Ammon's horn (tissue), 1 donor: ENCODE measurements around the gene MTRF1L.
A peak's percentile ranks its signal among the peaks of the same experiment; 100 is the strongest.
"Not testable (repeated sequence)": the region's sequence is repeated elsewhere in the genome, so short reads cannot be mapped to it uniquely, and the experiment has no call there.

Experiments used
- DNase-seq: peaks from one replicate; pipeline ENCODE4 v3.0.0-alpha.2; 2016; ENCODE audit warnings: low spot score

MTRF1L gene

GRCh38 chr6:152969688-152970418 is 32.7 kb downstream of the MTRF1L start:
- DNase-seq: no peak

DNA sequence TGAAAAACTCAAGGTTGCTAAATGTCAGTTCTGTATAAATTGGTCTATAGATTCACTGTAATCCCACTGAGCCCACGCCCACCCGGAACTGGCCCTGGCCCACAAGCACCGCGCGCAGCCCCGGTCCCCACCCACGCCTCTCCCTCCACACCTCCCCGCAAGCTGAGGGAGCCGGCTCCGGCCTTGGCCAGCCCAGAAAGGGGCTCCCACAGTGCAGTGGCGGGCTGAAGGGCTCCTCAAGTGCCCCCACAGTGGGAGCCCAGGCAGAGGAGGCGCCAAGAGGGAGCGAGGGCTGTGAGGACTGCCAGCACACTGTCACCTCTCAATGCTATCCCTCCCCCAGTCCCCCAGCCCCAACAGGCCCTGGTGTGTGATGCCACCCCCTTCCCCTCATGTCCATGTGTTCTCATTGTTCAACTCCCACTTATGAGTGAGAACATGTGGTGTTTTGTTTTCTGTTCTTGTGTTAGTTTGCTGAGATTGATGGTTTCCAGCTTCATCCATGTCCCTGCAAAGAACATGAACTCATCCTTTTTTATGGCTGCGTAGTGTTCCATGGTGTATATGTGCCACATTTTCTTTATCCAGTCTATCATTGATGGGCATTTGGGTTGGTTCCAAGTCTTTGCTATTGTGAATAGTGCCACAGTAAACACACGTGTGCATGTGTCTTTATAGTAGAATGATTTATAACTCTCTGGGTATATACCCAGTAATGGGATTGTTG is 36.2 kb downstream of the MTRF1L start:
- not testable (repeated sequence) for DNase-seq

GRCh38 chr6:152959333-152959732 is 43.2 kb downstream of the MTRF1L start:
- DNase-seq: no peak

GRCh38 chr6:152957796-152958195 is 44.7 kb downstream of the MTRF1L start:
- no peak for DNase-seq

GRCh38 chr6:152954443-152954842 is 48.1 kb downstream of the MTRF1L start:
- DNase-seq: no peak

GRCh38 chr6:152952866-152953509 is 49.5 kb downstream of the MTRF1L start:
- DNase-seq: peak; percentile 66

- no peak for DNase-seq
Measured at GRCh38 chr6:152952045-152952444, 50.5 kb downstream of the MTRF1L start.

- no peak for DNase-seq
Measured at GRCh38 chr6:152950240-152950639, 52.3 kb downstream of the MTRF1L start.

DNA sequence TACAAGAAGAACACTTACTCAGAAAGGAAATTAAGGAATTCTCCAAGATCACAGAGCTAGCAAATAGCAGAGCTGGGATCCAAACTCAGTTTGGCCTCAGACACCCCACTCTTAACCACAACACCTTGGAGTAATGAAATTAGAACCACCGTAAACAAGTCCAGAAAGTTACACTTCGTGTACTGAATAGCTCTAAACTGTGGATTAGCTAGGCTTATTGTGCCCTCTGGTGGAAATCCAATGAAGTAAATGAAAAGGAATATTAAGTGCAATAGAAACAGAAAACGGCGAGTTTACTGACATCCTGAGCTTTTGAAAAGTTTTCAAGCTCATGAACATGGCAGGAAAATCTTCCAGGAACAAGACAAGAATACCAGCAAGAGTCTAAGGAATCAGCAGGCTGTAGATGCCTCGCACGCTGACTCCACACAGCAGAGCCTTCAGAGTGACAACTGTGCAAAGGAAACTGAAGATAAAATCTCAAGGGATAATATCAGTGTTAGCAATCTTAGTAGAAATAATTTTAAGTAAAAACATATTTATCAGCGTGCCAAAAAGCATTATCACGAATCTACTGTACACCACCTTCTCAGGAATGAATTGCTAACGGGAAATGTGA is 54.2 kb downstream of the MTRF1L start:
- peak; percentile 73 for DNase-seq

DNA sequence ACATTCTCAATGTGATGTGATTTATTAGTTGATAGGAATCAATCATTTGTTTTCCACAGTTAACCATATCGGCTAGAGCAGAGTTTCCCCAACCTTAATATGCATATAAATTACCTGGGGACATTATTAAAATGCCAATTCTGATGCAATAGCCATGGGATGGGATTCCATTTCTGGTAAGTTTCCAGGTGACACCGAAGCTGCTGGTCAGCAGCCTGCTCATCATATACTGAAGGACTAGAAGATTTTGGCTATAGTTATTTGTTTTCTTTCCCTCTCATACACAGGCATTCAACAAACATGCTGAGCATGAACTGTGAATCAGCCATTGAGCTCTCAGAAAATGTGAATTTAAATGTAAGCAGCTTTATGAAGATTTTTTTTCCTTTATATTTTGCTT is 55.5 kb downstream of the MTRF1L start:
- no peak for DNase-seq

DNA sequence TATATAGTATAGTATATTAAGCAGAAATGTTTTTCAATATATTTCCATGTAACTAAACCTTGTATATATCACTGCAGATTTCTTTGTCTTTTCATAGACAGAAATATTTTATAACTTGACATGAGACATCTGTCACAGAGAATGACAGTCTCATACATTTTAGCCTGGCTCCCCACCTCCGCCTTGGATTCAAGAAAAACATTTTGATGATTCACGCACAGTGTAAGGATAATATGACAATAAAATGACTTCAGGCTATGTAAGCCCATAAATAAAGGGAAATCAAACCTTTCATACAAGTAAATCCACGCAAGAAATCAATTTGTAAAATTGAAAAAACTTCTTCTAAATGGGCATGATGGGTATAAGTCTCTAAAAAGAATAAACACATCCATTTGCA is 56.0 kb downstream of the MTRF1L start:
- peak; percentile 16 for DNase-seq

GRCh38 chr6:152943260-152943897 is 59.1 kb downstream of the MTRF1L start:
- DNase-seq: no peak

GRCh38 chr6:152942319-152942869 is 60.1 kb downstream of the MTRF1L start:
- DNase-seq: no peak

DNA sequence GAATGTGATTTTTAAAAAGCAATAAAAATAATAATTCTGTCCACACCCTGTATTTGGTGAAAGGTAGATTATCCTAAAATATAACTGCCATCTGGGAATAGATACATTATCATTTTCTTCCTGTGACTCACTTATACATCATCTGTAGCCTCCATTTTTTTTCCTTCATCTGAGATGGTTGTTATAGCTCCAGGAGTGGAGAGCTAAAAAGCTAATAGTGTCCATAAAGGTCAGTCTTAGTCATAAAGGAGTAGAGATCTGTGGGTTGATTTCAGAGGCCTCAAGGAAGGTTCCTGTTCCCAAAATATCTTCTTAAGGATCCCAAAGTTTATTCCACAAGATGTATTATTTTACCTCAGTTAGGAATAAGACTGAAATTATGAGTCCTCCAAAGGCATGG is 60.8 kb downstream of the MTRF1L start:
- no peak for DNase-seq
